HT1080 (cell line): ENCODE measurements around the gene TSPAN9. TPM values are rescaled to one million over a fixed set of nuclear protein-coding genes. Genes with fewer than 3 reads are reported as not detected.

Experiments
- DNase-seq: peaks from one replicate; pipeline ENCODE4 v3.0.0-alpha.2; 2015; ENCODE audit warnings: low read depth
- total RNA-seq: library from RNA; depleted of rRNA; stranded (reverse); fragments of >200 nt; shearing (Covaris generic); gene quantifications from 2 replicates; pipeline ENCODE4 v1.2.3, GENCODE V29; 2014

Gene TSPAN9
- total RNA-seq, 1 experiment from 2014 or later, result 18.5 TPM

- DNase-seq, result no peak
Observed at GRCh38 chr12:3184485-3184884, 107.3 kb downstream of the TSPAN9 start.

GRCh38 chr12:3185260-3185870, 108.2 kb downstream of the TSPAN9 start:
- DNase-seq, result no peak

GRCh38 chr12:3186546-3187215, 109.5 kb downstream of the TSPAN9 start:
- no peak for DNase-seq

GRCh38 chr12:3187846-3188770, 110.9 kb downstream of the TSPAN9 start:
- DNase-seq, result no peak

- no peak for DNase-seq
Observed at GRCh38 chr12:3189282-3189681, 112.1 kb downstream of the TSPAN9 start.

GRCh38 chr12:3190101-3190500, 112.9 kb downstream of the TSPAN9 start:
- no peak for DNase-seq

GRCh38 chr12:3191450-3191849, 114.3 kb downstream of the TSPAN9 start:
- DNase-seq, result no peak

GRCh38 chr12:3192221-3192620, 115.0 kb downstream of the TSPAN9 start:
- no peak for DNase-seq

GRCh38 chr12:3193131-3193530, 116.0 kb downstream of the TSPAN9 start:
- DNase-seq, result no peak

GRCh38 chr12:3193755-3194154, 116.6 kb downstream of the TSPAN9 start:
- DNase-seq, result no peak

- no peak for DNase-seq
Observed at GRCh38 chr12:3195337-3195736, 118.2 kb downstream of the TSPAN9 start.

- DNase-seq, result no peak
Observed at GRCh38 chr12:3195859-3196483, 118.8 kb downstream of the TSPAN9 start.

GRCh38 chr12:3196488-3196887, 119.3 kb downstream of the TSPAN9 start:
- DNase-seq, result no peak

- DNase-seq, result no peak
Observed at GRCh38 chr12:3197131-3197818, 120.1 kb downstream of the TSPAN9 start.

- DNase-seq, result no peak
Observed at GRCh38 chr12:3199551-3200031, 122.4 kb downstream of the TSPAN9 start.

GRCh38 chr12:3200032-3200617, 122.9 kb downstream of the TSPAN9 start:
- no peak for DNase-seq

GRCh38 chr12:3200814-3201233, 123.6 kb downstream of the TSPAN9 start:
- DNase-seq, result no peak

GRCh38 chr12:3201339-3202051, 124.3 kb downstream of the TSPAN9 start:
- DNase-seq, result no peak

GRCh38 chr12:3202096-3202495, 124.9 kb downstream of the TSPAN9 start:
- no peak for DNase-seq
